ENCODE data around the gene PGAM1. TPM values are rescaled to one million over a fixed set of nuclear protein-coding genes. Genes with fewer than 3 reads are reported as not detected.

The PGAM1 gene
- total RNA-seq, 1 experiment from 2014 or later, result 497 TPM

GRCh38 chr10:97466755-97467154, 40.8 kb downstream of the PGAM1 start (continued):
- TF ChIP-seq ATF3 (IDR thresholded peaks at IDR 0.05), result no peak
- no peak for TF ChIP-seq POLR2A (IDR thresholded peaks at IDR 0.05; ENCODE audit: borderline replicate concordance, extremely low read depth, insufficient read depth, insufficient read length)

GRCh38 chr10:97468162-97468561, 42.2 kb downstream of the PGAM1 start:
- no peak overlapping the region; the same call in 1 of the 2 replicates for H3K4me2 ChIP-seq (ENCODE audit: low read length)
- CTCF ChIA-PET, result interaction anchor here (1.0 to 2.2 kb wide), 3 partner anchors 11 to 401 kb away, joined by 3 to 6 read pairs (median 5); partner anchors contain the start of gene ANKRD2
- no peak overlapping the region for H3K27ac ChIP-seq (ENCODE audit: low read depth, low read length)

More at GRCh38 chr10:97468162-97468561, 42.2 kb downstream of the PGAM1 start:
- Histone ChIP-seq H4K20me1 (ENCODE audit: insufficient read depth) (peaks cover 2% of the 10 kb centered on the region; the same call in 1 of the 2 replicates), H3K79me2 (ENCODE audit: insufficient read depth, low read length) (0 out of 2 replicates have a peak, but pooled peaks cover 3% of the 10 kb centered on the region), H3K9ac (ENCODE audit: low read length) (no peak overlapping the region), H3K36me3 (ENCODE audit: control insufficient read depth in 1 of 2, insufficient read depth in 2 of 2, low read length in 2 of 2) (peaks cover 45 to 58% of the 10 kb centered on the region in 2 experiments), H3K4me3 (replicated peaks in 1 of 2; ENCODE audit: low read depth in 1 of 2, low read length in 2 of 2) (no peak overlapping the region), H3K27me3 (ENCODE audit: insufficient read depth, low read length) (no peaks in the 10 kb centered on the region), H2AFZ (ENCODE audit: low read depth, low read length, poor library complexity, severe bottlenecking) (no peak overlapping the region), H3K9me2 (ENCODE audit: insufficient read depth) (no peaks in the 10 kb centered on the region), H3K4me1 (ENCODE audit: control insufficient read depth in 1 of 2, insufficient read depth in 2 of 2, low read length in 2 of 2) (peaks cover 20 to 40% of the 10 kb centered on the region in 2 experiments), H3K9me3 (ENCODE audit: control insufficient read depth in 1 of 2, insufficient read depth in 1 of 2, low read depth in 1 of 2, low read length in 2 of 2) (no peaks in the 10 kb centered on the region)
- no TSS peak for BruUV-seq (replicated peaks)
- no peak for DNase-seq (ENCODE audit: low read depth, low spot score)
- ATAC-seq, result no peak
- intact Hi-C loops (cut with micrococcal nuclease), result no loop called here
- TF ChIP-seq ZBTB33 (IDR thresholded peaks at IDR 0.05; ENCODE audit: extremely low read depth, insufficient replicate concordance, low read length) (no peak), RAD21 (IDR thresholded peaks at IDR 0.05; ENCODE audit: low read depth) (no peak), FOSL1 (IDR thresholded peaks at IDR 0.05; ENCODE audit: low read depth) (no peak), EGR1 (IDR thresholded peaks at IDR 0.05; ENCODE audit: low read depth) (no peak), ATF3 (IDR thresholded peaks at IDR 0.05) (no peak), ZFX (IDR thresholded peaks at IDR 0.05) (no peak), REST (IDR thresholded peaks at IDR 0.05; ENCODE audit: low read depth) (no peak)
- POLR2A ChIA-PET, result no interaction called here
- RAD21 ChIA-PET (ENCODE audit: low non-redundant PET in 1 of 2, low total read pairs in 2 of 2, uncharacterized antibody in 2 of 2, unreplicated experiment in 2 of 2), result no interaction called here
